Vagina (tissue), 2 donors: Measurements from ENCODE around the gene EFEMP1.

Source experiments
- POLR2A ChIP-seq, 2 donors: fragments of 450-650 bp; IDR thresholded peaks; one replicate each; pipeline ENCODE4 v1.6.1; 2017; ENCODE audit warnings: antibody characterized with exemption in 2 of 2, mild to moderate bottlenecking in 2 of 2, moderate library complexity in 2 of 2
- POLR2AphosphoS5 ChIP-seq, 2 donors: sonication (generic); formaldehyde crosslinking; IDR thresholded peaks; one replicate each; pipeline ENCODE4 v1.9.0; 2017; ENCODE audit warnings: antibody characterized with exemption in 2 of 2, mild to moderate bottlenecking in 2 of 2, low read depth in 1 of 2; ENCODE audit not compliant: insufficient read depth in 1 of 2
- TF ChIP-seq, protein P1 (sequence below), 3 experiments: fragments of 450-650 bp in 2 of 3; fragments of 200-600 bp in 1 of 3; sonication (generic) in 1 of 3; IDR thresholded peaks; one replicate each; pipeline ENCODE4 v1.5.1; 2017 to 2019; ENCODE audit warnings: antibody characterized with exemption in 3 of 3, mild to moderate bottlenecking in 2 of 3, moderate library complexity in 2 of 3

GRCh38 chr2:55947752-55948151, 24.2 kb upstream of the EFEMP1 start:
- TF ChIP-seq, protein P1, sequence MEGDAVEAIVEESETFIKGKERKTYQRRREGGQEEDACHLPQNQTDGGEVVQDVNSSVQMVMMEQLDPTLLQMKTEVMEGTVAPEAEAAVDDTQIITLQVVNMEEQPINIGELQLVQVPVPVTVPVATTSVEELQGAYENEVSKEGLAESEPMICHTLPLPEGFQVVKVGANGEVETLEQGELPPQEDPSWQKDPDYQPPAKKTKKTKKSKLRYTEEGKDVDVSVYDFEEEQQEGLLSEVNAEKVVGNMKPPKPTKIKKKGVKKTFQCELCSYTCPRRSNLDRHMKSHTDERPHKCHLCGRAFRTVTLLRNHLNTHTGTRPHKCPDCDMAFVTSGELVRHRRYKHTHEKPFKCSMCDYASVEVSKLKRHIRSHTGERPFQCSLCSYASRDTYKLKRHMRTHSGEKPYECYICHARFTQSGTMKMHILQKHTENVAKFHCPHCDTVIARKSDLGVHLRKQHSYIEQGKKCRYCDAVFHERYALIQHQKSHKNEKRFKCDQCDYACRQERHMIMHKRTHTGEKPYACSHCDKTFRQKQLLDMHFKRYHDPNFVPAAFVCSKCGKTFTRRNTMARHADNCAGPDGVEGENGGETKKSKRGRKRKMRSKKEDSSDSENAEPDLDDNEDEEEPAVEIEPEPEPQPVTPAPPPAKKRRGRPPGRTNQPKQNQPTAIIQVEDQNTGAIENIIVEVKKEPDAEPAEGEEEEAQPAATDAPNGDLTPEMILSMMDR (IDR thresholded peaks at IDR 0.05): no peak
- no peak for TF ChIP-seq POLR2A (IDR thresholded peaks at IDR 0.05)
- no peak for TF ChIP-seq POLR2AphosphoS5 (IDR thresholded peaks at IDR 0.05; ENCODE audit: insufficient read depth in 1 of 2, low read depth in 1 of 2)
